ENCODE data around the gene KCNT1. TPM values are rescaled to one million over a fixed set of nuclear protein-coding genes. Genes with fewer than 3 reads are reported as not detected.

Gene KCNT1
- total RNA-seq, 1 experiment from 2014 or later, result 0.09 TPM

GRCh38 chr9:135749171-135750045 lies 47.4 kb downstream of the KCNT1 start:
- intact Hi-C loops (cut with micrococcal nuclease; ENCODE audit: unreplicated experiment), result no loop called here
- Mint-ChIP-seq H3K9me3 (ENCODE audit: unreplicated experiment) (no peaks in the 10 kb centered on the region), H3K27me3 (ENCODE audit: insufficient read depth, unreplicated experiment) (peaks cover 17% of the 10 kb centered on the region), H3K36me3 (ENCODE audit: insufficient read depth, unreplicated experiment) (no peaks in the 10 kb centered on the region), H3K27ac (ENCODE audit: unreplicated experiment) (no peak overlapping the region), H3K4me1 (ENCODE audit: low read depth, unreplicated experiment) (no peaks in the 10 kb centered on the region), H3K4me3 (ENCODE audit: unreplicated experiment) (no peak overlapping the region)
- ChIA-PET POLR2A (no interaction called here), CTCF (interaction anchor here (0.6 kb wide), 1 partner anchor 237 kb away, joined by 5 read pairs; no protein-coding TSS in a partner anchor)
- Histone ChIP-seq H3K27me3 (replicated peaks; ENCODE audit: control insufficient read depth, insufficient read depth, low read length) (no peaks in the 10 kb centered on the region; the same call in 1 of the 2 replicates), H3K36me3 (ENCODE audit: control insufficient read depth, insufficient read depth, low read length) (no peaks in the 10 kb centered on the region), H3K9me3 (no peaks in the 10 kb centered on the region), H3K4me3 (ENCODE audit: low read depth, low read length) (no peak overlapping the region), H3K4me1 (no peaks in the 10 kb centered on the region)
- BruUV-seq (replicated peaks), result no TSS peak
- DNase-seq, result no peak
- no peak for TF ChIP-seq CTCF (IDR thresholded peaks at IDR 0.05; ENCODE audit: insufficient read depth in 1 of 2, low read depth in 1 of 2, low read length in 1 of 2, severe bottlenecking in 1 of 2, unreplicated experiment in 1 of 2)

- no peaks in the 10 kb centered on the region for H3K4me1 ChIP-seq
- no peaks in the 10 kb centered on the region for H3K9me3 Mint-ChIP-seq (ENCODE audit: unreplicated experiment)
- TF ChIP-seq CTCF (IDR thresholded peaks at IDR 0.05; ENCODE audit: insufficient read depth in 1 of 2, low read depth in 1 of 2, low read length in 1 of 2, severe bottlenecking in 1 of 2, unreplicated experiment in 1 of 2), result no peak
- intact Hi-C loops (cut with micrococcal nuclease; ENCODE audit: unreplicated experiment), result no loop called here
- ChIA-PET CTCF (no interaction called here), POLR2A (no interaction called here)
- no peak for DNase-seq
- H3K36me3 ChIP-seq (ENCODE audit: control insufficient read depth, insufficient read depth, low read length), result no peaks in the 10 kb centered on the region
- no peaks in the 10 kb centered on the region for H3K4me1 Mint-ChIP-seq (ENCODE audit: low read depth, unreplicated experiment)
- H3K27me3 Mint-ChIP-seq (ENCODE audit: insufficient read depth, unreplicated experiment), result peaks cover 17% of the 10 kb centered on the region
- no TSS peak for BruUV-seq (replicated peaks)
- H3K4me3 Mint-ChIP-seq (ENCODE audit: unreplicated experiment), result no peak overlapping the region
- H3K27ac Mint-ChIP-seq (ENCODE audit: unreplicated experiment), result no peak overlapping the region
- no peak overlapping the region for H3K4me3 ChIP-seq (ENCODE audit: low read depth, low read length)
- no peaks in the 10 kb centered on the region for H3K9me3 ChIP-seq
- no peaks in the 10 kb centered on the region; the same call in 1 of the 2 replicates for H3K27me3 ChIP-seq (replicated peaks; ENCODE audit: control insufficient read depth, insufficient read depth, low read length)
- no peaks in the 10 kb centered on the region for H3K36me3 Mint-ChIP-seq (ENCODE audit: insufficient read depth, unreplicated experiment)
Observed at GRCh38 chr9:135750786-135751185, 48.8 kb downstream of the KCNT1 start.

- Mint-ChIP-seq H3K36me3 (ENCODE audit: insufficient read depth, unreplicated experiment) (no peaks in the 10 kb centered on the region), H3K4me1 (ENCODE audit: low read depth, unreplicated experiment) (no peaks in the 10 kb centered on the region), H3K27me3 (ENCODE audit: insufficient read depth, unreplicated experiment) (peaks cover 16% of the 10 kb centered on the region), H3K27ac (ENCODE audit: unreplicated experiment) (no peak overlapping the region), H3K9me3 (ENCODE audit: unreplicated experiment) (no peaks in the 10 kb centered on the region), H3K4me3 (ENCODE audit: unreplicated experiment) (no peak overlapping the region)
- ChIA-PET POLR2A (interaction anchor here (0.5 kb wide), 1 partner anchor 38 kb away, joined by 9 read pairs; no protein-coding TSS in a partner anchor), CTCF (no interaction called here)
- no peak for DNase-seq
- Histone ChIP-seq H3K36me3 (ENCODE audit: control insufficient read depth, insufficient read depth, low read length) (no peaks in the 10 kb centered on the region), H3K4me3 (ENCODE audit: low read depth, low read length) (no peak overlapping the region), H3K9me3 (no peaks in the 10 kb centered on the region), H3K4me1 (no peaks in the 10 kb centered on the region), H3K27me3 (replicated peaks; ENCODE audit: control insufficient read depth, insufficient read depth, low read length) (no peaks in the 10 kb centered on the region; the same call in 1 of the 2 replicates)
- no TSS peak for BruUV-seq (replicated peaks)
- intact Hi-C loops (cut with micrococcal nuclease; ENCODE audit: unreplicated experiment), result no loop called here
- no peak for TF ChIP-seq CTCF (IDR thresholded peaks at IDR 0.05; ENCODE audit: insufficient read depth in 1 of 2, low read depth in 1 of 2, low read length in 1 of 2, severe bottlenecking in 1 of 2, unreplicated experiment in 1 of 2)
Observed at GRCh38 chr9:135751501-135751900, 49.5 kb downstream of the KCNT1 start.
